NCI-H1930 (cell line): Measurements from ENCODE around the gene SUCLG1.
"Not testable (repeated sequence)": the region's sequence is repeated elsewhere in the genome, so short reads cannot be mapped to it uniquely, and the experiment has no call there.

ENCODE experiments used
- DNase-seq, 2 experiments: peaks; one replicate each; lab custom pipeline; 2025; lab: John Stamatoyannopoulos, UW

SUCLG1 gene

DNA sequence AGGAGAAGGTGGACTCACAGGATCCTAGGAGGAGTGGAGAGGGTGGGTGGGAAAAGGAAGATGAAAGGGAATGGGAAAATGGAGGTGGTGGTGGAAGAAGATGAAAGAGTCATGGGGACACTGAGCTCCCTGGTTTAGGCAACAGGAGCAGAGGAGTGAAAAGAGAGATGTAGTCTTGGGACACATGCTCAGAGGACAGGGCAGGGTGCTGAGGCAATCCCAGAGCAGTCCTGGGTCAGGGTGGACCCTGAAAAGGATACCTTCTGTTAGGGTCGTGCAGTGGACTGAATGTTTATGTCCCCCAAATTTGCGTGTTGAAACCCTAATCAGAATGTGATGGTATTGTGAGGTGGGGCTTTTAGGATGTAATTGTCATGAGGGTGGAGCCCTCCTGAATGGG is 37.9 kb downstream of the SUCLG1 start:
- DNase-seq, result no peak

DNA sequence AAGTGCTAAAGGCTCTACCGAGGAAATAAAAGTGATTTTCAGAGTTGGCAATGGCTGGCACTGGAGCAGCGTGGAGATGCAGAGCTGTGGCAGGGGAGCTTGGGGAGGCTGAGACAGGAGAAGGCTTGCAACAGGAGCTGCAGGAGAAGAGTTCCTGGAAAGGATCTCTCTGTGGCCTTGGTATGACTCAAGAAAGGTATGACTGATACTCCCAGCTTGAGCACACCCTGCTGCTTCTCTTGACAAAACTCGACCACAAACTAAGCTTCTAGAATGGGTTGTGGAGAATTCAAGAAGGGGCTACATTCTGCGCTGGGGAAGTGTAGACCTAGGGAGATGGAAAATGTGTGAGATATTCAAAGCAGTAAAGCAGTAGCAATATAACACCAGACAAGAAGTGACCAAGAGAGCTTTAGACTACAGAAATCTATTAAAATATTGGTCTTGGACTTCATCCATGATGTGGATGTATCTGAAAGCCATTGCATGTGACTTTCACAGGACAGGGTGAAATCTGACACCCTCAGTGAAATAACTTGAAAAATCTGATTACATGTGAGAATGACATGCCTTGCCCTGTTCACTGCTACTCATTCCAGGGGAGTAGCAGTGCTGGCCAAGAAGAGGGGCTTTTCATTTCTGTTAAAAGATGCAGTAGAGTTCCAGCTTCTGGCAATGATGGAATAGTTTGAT is 41.5 kb downstream of the SUCLG1 start:
- no peak for DNase-seq

DNA sequence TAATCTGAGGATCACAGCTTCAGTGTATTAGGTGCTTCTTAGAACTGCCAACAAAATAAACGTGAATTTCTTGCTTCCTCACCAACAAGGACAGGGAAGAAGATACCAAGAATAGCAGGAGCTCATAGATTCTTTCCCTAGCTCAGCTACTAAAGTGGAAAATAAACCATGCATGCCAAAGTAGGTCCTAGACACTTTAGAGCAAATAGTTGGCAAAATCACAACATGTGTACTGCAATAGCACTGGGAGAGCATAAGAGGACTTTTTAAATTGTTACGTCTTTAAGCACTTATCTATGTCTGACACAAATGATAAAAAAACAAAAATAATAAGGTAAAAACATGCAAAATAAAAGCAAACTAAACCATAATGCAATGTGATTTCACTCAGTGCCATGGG is 49.5 kb downstream of the SUCLG1 start:
- DNase-seq, result no peak

DNA sequence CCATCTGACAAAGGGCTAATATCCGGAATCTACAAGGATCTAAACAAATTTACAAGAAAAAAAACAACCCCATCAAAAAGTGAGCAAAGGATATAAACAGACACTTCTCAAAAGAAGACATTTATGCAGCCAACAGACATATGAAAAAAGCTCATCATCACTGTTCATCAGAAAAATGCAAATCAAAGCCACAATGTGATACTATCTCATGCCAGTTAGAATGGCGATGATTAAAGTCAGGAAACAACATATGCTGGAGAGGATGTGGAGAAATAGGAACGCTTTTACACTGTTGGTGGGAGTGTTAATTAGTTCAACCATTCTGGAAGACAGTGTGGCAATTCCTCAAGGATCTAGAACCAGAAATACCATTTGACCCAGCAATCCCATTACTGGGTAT is 57.0 kb downstream of the SUCLG1 start:
- not testable (repeated sequence) for DNase-seq

DNA sequence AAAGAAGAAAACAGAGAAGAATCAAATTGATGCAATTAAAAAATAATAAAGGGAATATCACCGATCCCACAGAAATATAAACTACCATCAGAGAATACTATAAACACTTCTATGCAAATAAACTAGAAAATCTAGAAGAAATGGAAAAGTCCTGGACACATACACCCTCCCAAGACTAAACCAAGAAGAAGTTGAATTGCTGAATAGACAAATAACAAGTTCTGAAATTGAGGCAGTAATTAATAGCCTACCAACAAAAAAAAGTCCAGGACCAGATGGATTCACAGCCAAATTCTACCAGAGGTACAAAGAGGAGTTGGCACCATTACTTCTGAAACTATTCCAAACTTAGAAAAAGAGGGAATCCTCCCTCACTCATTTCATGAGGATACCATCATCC is 59.2 kb downstream of the SUCLG1 start:
- not testable (repeated sequence) for DNase-seq

DNA sequence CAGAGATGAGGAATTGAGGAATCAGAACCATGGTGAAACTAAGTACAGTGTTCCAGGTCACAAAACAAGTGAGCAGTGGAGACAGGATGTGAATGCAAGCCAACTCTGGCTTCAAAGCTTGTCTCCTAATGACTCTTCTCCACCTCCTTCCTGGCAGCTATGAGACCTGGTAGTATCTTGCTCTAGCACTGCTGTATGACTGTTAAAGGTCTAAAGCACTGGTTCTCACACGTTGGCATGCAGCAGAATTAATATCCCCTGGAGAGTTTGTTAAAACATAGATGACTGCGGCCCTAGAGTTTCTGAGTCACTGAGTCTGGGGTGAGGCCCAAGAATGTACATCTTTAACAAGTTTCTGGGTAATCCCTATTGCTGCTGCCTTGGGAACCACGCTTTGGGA is 63.3 kb downstream of the SUCLG1 start:
- no peak for DNase-seq

DNA sequence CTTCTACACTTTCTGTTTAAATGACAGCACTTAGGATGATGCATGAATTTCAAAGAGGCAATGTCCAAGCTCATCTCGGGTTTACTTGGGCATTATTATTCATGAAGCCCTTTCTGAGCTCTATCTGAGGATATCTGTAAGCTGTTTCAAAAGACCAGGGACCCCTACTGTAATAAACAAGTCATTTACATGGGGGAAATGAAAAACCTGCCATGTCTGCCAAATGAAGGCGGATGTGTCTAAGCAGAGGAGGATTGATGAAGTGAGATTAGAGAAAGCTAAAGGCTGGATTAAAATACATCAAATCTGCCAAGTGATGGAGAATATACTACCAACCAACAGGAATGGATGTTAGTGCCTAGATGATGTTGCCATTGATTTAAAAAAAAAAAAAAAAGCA is 64.5 kb downstream of the SUCLG1 start:
- no peak for DNase-seq

DNA sequence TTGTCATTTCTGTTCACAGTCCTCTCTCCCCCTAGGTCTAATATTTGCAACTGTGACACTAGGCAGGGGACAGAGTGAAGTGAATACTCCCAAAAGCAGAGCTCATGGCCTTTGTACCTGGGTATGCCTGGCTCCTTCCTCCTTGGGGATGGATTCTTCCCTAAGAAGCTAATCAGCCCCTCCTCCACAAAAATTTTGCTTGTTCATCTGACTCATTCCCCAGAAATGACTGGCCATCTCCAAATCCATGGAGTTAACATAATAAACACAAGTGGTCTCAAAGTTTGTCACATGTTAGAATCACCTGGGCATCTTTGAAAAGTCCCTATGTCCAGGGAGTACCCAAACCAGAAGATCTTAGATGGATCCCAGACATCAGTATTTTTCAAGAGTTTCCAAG is 65.3 kb downstream of the SUCLG1 start:
- no peak for DNase-seq

DNA sequence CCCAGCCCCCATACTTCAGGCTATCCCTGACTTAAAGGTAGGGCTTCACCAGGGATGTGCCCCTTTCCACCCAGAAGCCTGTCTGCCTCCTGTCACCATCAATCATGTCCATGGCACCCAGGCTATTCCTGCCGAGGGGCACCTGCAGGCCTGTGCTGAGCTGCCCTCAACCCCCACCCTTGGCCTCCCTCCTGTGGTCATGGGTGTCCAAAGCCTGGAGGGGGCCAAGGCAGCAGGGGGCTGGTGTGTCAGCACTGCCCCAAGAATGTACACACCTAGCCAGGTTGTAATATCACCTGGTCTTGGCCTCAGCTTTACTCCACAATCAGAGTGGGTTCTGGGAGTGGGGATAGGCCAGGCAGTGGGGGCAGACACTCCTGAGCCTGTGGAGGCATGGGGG is 69.3 kb downstream of the SUCLG1 start:
- no peak for DNase-seq

DNA sequence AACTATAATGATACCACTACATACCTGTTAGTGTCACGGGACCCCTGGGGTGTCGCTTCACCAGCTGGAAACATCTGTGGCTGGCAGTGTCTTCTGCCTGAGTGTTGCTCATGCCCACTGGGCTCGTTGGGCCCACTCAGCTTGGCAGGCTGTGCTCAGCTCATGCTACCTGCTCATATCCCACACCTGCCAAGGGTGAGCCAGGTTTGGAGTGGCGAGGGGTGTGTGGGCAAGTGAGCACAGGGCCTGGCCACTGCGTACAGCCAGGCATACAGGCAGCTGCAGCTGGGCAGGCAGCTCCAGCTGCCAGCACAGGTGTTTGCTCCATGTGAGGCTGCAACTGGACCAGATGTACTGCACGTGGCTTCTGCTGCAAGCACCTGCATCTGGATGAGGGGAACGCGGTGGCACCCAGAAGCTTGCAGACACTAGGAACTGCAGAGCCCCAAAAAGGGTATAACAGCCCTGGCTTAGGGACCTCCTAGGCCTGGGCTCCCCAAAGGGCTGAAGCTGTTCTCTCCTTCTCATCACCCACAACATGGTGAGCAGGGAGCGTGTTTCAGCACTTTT is 70.1 kb downstream of the SUCLG1 start:
- no peak for DNase-seq

DNA sequence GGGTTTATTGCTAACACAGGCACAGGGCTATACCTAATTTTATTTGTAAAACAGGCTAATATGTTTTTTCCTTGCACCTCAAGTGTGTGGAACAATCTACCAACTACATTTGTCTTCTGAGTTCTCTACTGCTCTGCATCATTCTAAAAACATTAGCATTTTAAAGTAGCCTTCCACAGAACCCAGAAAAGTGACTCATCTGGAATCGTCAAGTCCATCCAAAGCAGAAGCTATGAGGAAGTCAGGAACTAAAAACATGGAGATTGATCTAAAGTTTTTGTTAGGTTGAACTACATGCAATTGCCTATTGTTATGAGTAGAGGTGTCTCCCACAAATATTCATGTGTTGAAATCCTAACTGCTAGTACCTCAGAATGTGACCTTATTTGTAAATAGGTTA is 70.9 kb downstream of the SUCLG1 start:
- no peak for DNase-seq

DNA sequence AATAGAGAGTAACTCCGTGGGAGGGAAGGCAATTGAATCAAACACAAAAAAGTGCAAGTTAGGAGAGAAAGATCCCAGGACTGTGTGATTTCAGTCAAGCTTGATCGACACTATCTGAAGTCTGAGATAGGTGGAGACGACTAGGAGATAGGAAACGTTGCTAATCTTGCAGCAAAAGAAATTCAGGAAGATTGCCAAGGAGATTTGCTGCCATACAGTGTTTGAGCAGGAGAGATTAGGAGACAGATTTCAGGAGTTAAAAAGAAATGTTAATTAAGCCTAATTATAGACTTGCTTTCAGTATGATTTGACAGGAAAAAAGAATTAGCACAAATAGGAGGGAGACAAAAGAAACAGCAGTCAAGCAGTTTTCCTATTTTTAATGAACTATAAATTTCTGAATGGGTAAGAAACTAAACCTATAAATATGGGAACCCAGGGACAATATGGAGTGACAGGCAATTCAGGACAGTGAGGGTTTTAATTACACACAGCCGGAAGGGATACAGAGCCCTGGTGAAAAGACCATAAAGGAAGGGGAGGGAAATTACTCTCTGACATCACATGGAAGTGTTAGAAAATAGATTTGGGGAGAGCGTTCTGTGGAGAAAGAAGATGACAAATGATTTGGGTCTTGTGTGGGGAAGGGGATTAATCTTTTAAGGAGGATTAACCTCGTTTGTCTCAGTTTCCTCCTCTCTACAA is 72.6 kb downstream of the SUCLG1 start:
- no peak for DNase-seq

DNA sequence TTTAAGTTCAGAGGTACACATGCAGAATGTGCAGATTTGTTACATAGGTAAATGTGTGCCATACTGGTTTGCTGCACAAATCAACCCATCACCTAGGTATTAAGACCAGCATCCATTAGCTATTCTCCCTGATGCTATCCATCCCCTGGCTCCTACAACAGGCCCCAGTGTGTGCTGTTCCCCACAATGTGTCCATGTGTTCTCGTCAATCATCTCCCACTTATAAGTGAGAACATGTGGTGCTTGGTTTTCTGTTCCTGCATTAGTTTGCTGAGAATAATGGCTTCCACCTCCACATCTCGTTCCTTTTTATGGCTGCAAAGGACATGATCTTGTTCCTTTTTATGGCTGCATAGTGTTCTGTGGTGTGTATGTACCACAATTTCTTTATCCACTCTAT is 75.8 kb downstream of the SUCLG1 start:
- DNase-seq, result no peak

DNA sequence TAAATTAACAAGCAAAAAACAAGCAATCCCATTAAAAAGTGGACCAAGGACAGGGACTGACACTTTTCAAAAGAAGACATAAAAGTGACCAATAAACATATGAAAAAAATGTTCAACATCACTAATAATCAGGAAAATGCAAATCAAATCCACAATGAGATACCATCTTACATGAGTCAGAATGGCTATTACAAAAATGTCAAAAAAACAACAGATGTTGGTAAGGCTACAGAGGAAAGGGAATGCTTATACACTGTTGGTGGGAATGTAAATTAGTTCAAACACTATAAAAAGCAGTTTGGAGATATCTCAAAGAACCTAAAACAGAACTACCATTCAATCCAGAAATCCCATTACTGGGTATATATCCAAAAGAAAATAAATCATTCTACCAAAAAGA is 78.2 kb downstream of the SUCLG1 start:
- DNase-seq, result no peak

DNA sequence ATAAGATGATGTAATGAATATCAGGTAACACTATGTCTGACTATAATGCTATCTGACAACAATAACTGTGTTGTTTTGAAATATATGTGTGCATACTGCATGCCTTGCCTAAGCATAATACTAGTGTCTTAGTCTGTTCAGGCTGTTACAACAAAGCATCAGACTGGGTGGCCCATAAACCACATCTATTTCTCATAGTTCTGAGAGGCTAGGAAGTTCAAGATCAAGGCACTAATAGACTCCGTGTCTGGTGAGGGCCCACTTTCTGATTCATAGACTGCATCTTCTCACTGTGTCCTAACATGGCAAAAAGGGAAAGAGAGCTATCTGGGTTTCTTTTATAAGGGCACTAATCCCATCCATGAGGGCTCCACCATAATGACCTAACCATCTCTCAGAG is 80.1 kb downstream of the SUCLG1 start:
- DNase-seq, result no peak

DNA sequence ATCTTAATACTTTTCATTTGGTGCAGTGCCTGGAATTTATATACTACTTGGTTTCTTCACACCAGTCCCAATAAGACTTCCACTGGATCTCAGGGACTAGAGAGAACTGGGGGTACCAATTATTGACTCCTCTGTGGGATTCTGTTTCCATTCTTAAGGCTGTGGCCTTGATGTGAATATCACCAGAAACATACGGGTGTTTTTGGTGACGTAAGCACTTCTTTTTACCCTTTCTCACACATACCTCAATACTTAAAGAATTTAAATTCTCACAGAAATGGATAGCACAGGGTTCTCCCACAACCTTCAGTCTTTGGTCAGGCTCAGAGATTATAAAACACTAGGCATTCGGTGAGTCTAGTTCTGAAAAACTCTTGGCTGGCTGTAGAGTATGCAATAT is 84.1 kb downstream of the SUCLG1 start:
- DNase-seq, result no peak

DNA sequence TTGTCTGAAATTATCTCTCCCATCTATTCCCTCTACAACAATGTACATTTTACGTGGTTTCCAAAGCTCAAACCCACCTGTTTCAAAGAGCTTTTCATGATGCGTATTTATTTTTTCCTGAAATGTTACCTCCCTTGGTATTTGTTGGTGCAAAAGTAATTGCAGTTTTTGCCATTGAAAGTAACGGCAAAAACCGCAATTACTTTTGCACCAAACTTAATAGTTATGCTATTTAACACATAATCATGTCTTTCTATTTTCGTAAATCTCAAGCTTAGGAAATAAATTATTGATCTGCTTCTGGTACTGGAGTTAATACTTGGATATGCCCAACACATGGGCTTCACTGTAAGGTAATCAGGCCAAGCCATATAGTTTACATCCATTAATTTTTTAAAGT is 85.2 kb downstream of the SUCLG1 start:
- DNase-seq, result no peak
